Breast epithelium (tissue), 4 donors: ENCODE data around the gene RFXANK. TPM values are rescaled to one million over a fixed set of nuclear protein-coding genes. Genes with fewer than 3 reads are reported as not detected.

Source experiments
- DNase-seq, 2 donors: peaks; one replicate each; pipeline ENCODE4 v3.0.0-alpha.2; 2019; ENCODE audit warnings: low spot score in 2 of 2
- H3K27ac ChIP-seq, 2 donors: fragments of 200-600 bp; sonication (generic) in 1 of 2; one replicate each; pipeline ENCODE4 v1.5.1; 2016 to 2019; ENCODE audit warnings: mild to moderate bottlenecking in 1 of 2
- H3K27me3 ChIP-seq, 2 donors: fragments of 200-600 bp; sonication (generic) in 1 of 2; one replicate each; pipeline versions ENCODE4 v1.5.1 to v1.6.0; 2017 to 2019; ENCODE audit warnings: control low read depth in 1 of 2, mild to moderate bottlenecking in 1 of 2
- H3K36me3 ChIP-seq: fragments of 200-600 bp; one replicate; pipeline ENCODE4 v1.5.1; 2019
- H3K4me1 ChIP-seq, 2 donors: fragments of 200-600 bp; sonication (generic); one replicate each; pipeline ENCODE4 v1.5.1; 2016 to 2019; ENCODE audit warnings: control low read depth in 1 of 2
- H3K4me3 ChIP-seq, 3 donors: fragments of 200-600 bp; sonication (generic); 1 replicate in 2 of 3; 2 replicates in 1 of 3; pipeline ENCODE4 v1.5.1; 2016 to 2019; ENCODE audit warnings: mild to moderate bottlenecking in 3 of 3, moderate library complexity in 2 of 3
- H3K9me3 ChIP-seq, 2 donors: fragments of 200-600 bp; sonication (generic) in 1 of 2; one replicate each; pipeline ENCODE4 v1.5.1; 2016 to 2019; ENCODE audit warnings: control low read depth in 1 of 2
- POLR2A ChIP-seq: fragments of 450-650 bp; IDR thresholded peaks from one replicate; pipeline ENCODE4 v1.6.1; 2016; ENCODE audit warnings: antibody characterized with exemption, mild to moderate bottlenecking, moderate library complexity
- POLR2AphosphoS5 ChIP-seq, 3 donors: sonication (generic); formaldehyde crosslinking; IDR thresholded peaks; one replicate each; pipeline ENCODE4 v1.6.1; 2017; ENCODE audit warnings: antibody characterized with exemption in 3 of 3
- intact Hi-C: fragments of 100-400 bp; cut with DNase I; formaldehyde crosslinking; loops from one replicate; pipeline ENCODE4 v1.15.1; 2023; ENCODE audit warnings: low total_unique reads
- total RNA-seq, 3 donors: library from RNA; depleted of rRNA; stranded (reverse); fragments of >200 nt; gene quantifications; one replicate each; pipeline ENCODE4 v1.1.0, GENCODE V29; 2016
- TF ChIP-seq, protein P1 (sequence below), 3 donors: fragments of 450-650 bp; IDR thresholded peaks; one replicate each; pipeline ENCODE4 v1.5.1; 2016 to 2017; ENCODE audit warnings: antibody characterized with exemption in 3 of 3, mild to moderate bottlenecking in 3 of 3, moderate library complexity in 3 of 3

The RFXANK gene
- total RNA-seq, 3 donors from 2014 or later, result 43.9 to 51.1 (median 47.7) TPM

DNA sequence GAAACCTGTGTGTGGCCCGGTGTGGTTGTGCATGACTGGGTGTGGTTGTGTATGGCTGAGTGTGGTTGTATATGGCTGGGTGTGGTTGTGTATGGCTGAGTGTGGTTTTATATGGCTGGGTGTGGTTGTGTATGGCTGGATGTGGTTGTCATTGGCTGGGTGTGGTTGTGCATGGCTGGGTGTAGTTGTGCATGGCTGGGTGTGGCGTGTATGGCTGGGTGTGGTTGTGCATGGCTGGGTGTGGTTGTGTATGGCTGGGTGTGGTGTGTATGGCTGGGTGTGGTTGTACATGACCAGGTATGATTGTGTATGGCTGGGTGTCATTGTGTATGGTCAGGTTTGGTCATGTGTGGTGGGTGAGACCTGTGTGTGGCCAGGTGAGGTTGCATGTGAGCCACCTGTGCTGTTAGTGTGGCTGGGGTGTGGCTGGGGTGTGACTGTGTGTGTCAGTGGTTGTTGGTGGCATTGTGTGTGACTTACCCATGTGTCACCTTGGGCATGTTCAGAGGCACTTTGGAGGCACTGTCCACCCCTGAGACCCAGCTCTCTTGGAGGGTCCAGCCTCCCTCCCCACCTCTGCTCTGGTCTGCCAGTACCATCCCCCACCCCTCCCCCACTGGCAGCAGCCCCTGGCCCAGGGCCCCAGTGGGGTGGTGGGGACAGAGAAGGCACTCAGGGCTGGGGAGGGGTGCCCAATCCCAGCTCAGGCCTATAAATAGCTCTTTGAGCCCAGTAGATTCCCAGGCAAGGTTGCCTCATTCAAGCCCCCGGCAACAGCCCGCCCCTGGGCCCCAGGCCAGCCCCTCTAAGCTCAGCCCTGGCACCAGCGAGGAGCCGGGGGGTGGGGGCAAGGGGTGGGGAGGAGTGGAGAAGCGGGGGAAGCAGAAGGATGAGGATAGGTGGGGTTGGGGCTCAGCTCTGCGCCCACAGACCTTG lies 15.8 kb downstream of the RFXANK start:
- Histone ChIP-seq H3K27ac (no peak overlapping the region), H3K4me3 (no peak overlapping the region), H3K36me3 (no peaks in the 10 kb centered on the region), H3K4me1 (no peaks in the 10 kb centered on the region), H3K27me3 (peaks cover 3 to 29% of the 10 kb centered on the region in 2 donors), H3K9me3 (no peaks in the 10 kb centered on the region)
- intact Hi-C loops, result no loop called here
- no peak for TF ChIP-seq POLR2AphosphoS5 (IDR thresholded peaks at IDR 0.05)
- no peak for TF ChIP-seq POLR2A
- TF ChIP-seq, protein P1, sequence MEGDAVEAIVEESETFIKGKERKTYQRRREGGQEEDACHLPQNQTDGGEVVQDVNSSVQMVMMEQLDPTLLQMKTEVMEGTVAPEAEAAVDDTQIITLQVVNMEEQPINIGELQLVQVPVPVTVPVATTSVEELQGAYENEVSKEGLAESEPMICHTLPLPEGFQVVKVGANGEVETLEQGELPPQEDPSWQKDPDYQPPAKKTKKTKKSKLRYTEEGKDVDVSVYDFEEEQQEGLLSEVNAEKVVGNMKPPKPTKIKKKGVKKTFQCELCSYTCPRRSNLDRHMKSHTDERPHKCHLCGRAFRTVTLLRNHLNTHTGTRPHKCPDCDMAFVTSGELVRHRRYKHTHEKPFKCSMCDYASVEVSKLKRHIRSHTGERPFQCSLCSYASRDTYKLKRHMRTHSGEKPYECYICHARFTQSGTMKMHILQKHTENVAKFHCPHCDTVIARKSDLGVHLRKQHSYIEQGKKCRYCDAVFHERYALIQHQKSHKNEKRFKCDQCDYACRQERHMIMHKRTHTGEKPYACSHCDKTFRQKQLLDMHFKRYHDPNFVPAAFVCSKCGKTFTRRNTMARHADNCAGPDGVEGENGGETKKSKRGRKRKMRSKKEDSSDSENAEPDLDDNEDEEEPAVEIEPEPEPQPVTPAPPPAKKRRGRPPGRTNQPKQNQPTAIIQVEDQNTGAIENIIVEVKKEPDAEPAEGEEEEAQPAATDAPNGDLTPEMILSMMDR (IDR thresholded peaks at IDR 0.05), result no peak
- DNase-seq, result no peak

DNA sequence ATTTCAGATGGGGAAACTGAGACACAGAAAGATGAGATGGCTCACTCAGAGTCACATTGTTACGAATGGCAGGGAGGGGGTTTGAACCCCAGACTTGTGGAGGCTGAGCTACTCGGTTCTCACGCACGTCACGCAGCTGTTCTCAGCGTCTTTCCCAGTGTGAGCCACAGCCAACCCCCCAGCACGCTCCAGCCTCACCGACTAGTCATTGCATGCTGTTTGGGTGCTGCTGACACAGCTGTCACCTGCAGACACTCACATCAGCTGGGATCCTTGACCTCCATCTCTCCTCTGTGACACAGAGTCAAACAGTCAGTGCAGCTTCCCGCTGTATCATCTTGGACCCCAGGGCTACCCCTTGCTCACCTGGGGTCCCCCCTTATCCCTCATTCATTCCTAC lies 17.3 kb downstream of the RFXANK start:
- H3K4me1 ChIP-seq, result no peaks in the 10 kb centered on the region
- H3K9me3 ChIP-seq, result no peaks in the 10 kb centered on the region
- H3K27ac ChIP-seq, result no peak overlapping the region
- TF ChIP-seq POLR2A (no peak), POLR2AphosphoS5 (IDR thresholded peaks at IDR 0.05) (no peak)
- DNase-seq, result no peak
- no peak overlapping the region for H3K4me3 ChIP-seq
- intact Hi-C loops, result no loop called here
- H3K27me3 ChIP-seq, result peaks cover 3 to 44% of the 10 kb centered on the region in 2 donors
- H3K36me3 ChIP-seq, result no peaks in the 10 kb centered on the region

DNA sequence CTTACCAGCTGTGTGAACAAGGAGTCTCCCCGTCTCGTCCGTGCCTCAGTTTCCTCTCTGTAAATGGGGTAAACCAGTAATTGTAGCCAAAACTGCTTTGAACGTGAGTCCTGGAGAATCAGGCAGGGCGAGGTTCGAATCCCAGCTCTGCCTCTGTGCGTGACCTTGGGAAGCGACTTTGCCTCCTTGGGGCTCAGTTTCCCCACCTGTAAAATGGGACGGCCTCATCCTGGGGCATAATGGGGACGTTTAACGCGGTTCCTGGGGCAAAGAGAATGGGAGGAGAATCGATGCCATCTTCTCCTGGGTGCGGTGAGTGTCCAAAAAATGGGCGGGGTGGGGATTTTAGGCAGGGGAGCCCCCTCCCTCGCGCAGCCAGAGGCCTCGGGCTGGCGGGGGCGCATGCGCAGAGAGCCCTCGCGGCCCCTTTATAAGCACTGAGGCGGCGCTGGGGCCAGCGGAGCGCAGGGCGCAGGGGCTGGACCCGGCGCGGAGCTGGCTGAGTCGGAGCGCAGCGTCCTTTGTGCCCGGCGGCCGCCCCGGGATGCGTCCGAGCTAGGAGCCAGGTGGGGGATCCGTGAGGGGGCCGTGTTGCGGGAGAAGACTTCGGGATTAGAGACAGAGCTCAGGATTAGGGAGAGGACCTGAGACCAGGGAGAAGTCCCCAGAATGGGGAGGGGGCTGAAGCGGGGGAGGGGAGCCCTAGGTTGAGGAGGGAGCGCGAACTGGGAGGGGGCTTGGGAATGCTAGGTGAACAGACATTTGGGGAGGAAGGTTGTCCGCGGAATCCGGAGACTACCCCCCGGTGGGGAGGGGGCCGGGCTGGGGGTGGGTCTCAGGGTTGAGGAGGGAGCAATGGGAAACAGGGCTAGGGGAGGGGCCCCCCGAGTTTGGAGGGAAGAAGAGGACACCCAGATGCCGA lies 19.7 kb downstream of the RFXANK start, which contains the start of gene NCAN:
Gene NCAN (plus strand): TSS at position 460 of the 922 bp plus-strand sequence. CDS start 4,996 bp downstream, outside the sequence.
- intact Hi-C loops, result no loop called here
- Histone ChIP-seq H3K9me3 (no peaks in the 10 kb centered on the region), H3K4me3 (no peak within 1 kb of the TSS), H3K27me3 (peaks cover 3 to 62% of the 10 kb centered on the region in 2 donors), H3K36me3 (no peaks in the 10 kb centered on the region), H3K27ac (no peak within 1 kb of the TSS), H3K4me1 (no peaks in the 10 kb centered on the region)
- TF ChIP-seq POLR2A (no peak), POLR2AphosphoS5 (IDR thresholded peaks at IDR 0.05) (no peak)
- TF ChIP-seq, protein P1 (IDR thresholded peaks at IDR 0.05), result no peak
- DNase-seq, result no peak

DNA sequence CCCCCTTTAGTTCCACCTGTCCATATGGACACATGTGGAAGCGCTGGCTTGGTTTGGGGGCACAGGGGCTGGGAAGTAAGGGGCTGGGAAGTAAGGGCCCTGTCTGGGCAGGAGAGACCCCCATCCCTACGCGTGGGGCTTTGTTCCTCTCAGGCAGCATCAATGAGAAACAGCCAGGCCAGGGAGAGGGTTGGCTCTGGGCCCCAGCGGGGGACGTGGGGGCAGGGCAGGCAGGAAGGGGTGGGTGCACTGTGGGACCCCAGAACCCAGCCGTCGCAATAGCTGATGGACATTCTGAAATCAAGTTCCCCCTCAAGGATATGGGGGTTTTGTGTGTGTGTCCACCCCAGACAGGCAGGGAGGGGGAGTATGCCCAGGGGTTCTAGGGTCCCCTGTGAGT lies 20.9 kb downstream of the RFXANK start:
- Histone ChIP-seq H3K9me3 (no peaks in the 10 kb centered on the region), H3K27ac (no peak overlapping the region), H3K4me1 (no peaks in the 10 kb centered on the region), H3K27me3 (peaks cover 3 to 62% of the 10 kb centered on the region in 2 donors), H3K36me3 (no peaks in the 10 kb centered on the region), H3K4me3 (no peak overlapping the region)
- intact Hi-C loops, result no loop called here
- TF ChIP-seq POLR2AphosphoS5 (IDR thresholded peaks at IDR 0.05) (no peak), POLR2A (no peak)
- TF ChIP-seq, protein P1 (IDR thresholded peaks at IDR 0.05), result no peak
- no peak for DNase-seq

DNA sequence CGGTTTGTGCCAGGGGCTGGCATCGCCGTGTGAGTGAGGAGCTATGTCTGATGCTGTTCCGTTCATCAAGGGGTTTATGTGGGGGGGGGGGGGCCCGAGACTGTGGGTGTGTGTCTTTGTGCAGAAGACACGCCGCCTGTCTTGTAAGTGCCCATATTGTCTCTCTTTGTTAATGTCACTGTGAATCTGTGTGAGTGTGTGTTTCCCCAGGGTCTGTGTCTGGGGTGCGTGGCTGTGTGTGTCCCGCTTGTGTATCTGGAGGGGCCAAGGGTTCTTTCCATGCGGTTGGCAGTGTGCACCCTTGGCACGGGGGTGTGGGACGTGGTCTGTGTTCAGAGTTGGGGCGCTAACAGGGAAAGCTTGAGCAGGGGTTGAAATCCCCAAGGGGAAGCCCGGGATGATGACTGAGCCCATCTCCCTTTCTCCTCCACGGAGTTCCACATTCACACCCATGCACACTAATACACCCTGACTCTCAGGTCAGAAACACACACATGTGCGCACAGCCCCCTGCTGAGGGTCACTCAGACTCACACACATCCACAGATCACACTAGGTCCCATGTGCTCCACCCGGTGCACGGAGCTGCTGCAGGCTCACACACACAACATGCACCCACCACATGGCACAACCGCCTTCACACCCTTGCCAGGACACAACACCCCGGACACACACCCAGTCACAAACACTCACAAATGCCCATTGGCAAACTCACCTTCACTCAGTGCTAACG lies 21.5 kb downstream of the RFXANK start:
- Histone ChIP-seq H3K9me3 (no peaks in the 10 kb centered on the region), H3K4me3 (no peak overlapping the region), H3K4me1 (no peaks in the 10 kb centered on the region), H3K27me3 (peaks cover 3 to 59% of the 10 kb centered on the region in 2 donors), H3K27ac (no peak overlapping the region), H3K36me3 (no peaks in the 10 kb centered on the region)
- TF ChIP-seq POLR2A, result no peak
- TF ChIP-seq POLR2AphosphoS5 (IDR thresholded peaks at IDR 0.05), result no peak
- TF ChIP-seq, protein P1 (IDR thresholded peaks at IDR 0.05), result no peak
- DNase-seq, result no peak
- intact Hi-C loops, result no loop called here
